ENCODE results near the gene MTFR1L. TPM values are rescaled to one million over a fixed set of nuclear protein-coding genes. Genes with fewer than 3 reads are reported as not detected.

MTFR1L gene
- total and polyA plus RNA-seq, 9 of the 15 experiments (the other 6 are each of a cell fraction or from before 2014, with no cell fraction given): 41.4 to 98.5 (median 53.7) TPM

DNA sequence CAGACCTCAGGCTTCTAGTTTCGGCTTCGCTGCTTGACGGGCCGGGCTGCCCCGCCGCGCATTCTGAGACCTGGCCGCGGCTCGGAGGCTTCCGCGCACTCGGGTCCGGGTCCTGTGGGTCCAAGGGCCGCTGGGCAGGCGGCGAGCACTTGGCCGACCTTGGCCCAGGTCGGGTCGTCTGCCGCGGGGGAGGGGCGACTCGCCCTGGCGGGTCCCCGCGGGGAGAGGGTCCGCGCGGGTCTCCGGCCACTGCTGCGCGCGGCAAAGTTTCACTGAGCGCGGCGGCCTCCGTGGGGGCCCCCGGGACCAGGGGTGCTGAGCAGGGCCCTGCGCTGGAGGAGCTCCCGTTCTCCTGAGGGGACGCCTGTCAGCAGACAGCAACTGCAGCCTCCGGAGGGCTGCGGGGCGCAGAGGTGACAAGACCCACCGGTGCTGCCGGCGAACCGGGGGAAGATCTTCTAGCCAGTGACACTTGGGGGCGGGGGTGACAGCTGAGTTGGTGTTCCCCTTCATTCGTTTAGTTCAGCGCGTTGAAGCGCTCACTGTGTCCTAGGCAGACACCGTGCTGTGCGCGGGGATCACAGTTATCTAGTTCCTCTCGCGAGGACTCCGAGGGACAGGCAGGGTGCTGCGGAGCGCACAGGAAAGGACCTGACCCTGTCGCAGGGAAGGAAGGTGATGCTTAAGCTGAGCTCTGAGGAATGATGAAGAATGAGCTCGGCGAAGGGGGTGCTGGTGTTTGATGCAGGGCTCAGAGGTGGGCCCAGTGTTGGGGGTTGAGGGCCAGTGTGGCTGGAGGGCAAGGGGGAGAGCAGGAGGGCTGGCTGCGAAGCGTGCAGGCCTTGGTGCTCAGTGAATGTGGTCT is 725 bp downstream of the MTFR1L start (continued):
- TF ChIP-seq, protein P1, sequence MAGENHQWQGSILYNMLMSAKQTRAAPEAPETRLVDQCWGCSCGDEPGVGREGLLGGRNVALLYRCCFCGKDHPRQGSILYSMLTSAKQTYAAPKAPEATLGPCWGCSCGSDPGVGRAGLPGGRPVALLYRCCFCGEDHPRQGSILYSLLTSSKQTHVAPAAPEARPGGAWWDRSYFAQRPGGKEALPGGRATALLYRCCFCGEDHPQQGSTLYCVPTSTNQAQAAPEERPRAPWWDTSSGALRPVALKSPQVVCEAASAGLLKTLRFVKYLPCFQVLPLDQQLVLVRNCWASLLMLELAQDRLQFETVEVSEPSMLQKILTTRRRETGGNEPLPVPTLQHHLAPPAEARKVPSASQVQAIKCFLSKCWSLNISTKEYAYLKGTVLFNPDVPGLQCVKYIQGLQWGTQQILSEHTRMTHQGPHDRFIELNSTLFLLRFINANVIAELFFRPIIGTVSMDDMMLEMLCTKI (IDR thresholded peaks at IDR 0.05; ENCODE audit: partially characterized antibody): no peak
- TF ChIP-seq ELF1 (tag; IDR thresholded peaks at IDR 0.05) (no peak), CREB3 (tag; conservative IDR thresholded peaks at IDR 0.05; ENCODE audit: low read depth) (0 out of 2 replicates have a peak, but pooled peaks have one; percentile 41), ZBTB11 (CRISPR knock-in tag; IDR thresholded peaks at IDR 0.05) (peak in 1 of 3 experiments; percentile 69; a peak in 1 of 6 replicates)
- TF ChIP-seq, protein P2, sequence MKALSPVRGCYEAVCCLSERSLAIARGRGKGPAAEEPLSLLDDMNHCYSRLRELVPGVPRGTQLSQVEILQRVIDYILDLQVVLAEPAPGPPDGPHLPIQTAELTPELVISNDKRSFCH (CRISPR knock-in tag; IDR thresholded peaks at IDR 0.05): no peak
- TF ChIP-seq, protein P2 (tag; IDR thresholded peaks at IDR 0.05): no peak
